Trophoblast cell (in vitro differentiated cells and primary cell): ENCODE measurements around the gene ZNF823.
A peak's percentile ranks its signal among the peaks of the same experiment; 100 is the strongest.

Source experiments
- DNase-seq, 2 donors: peaks; one replicate each; pipeline ENCODE4 v3.0.0-alpha.2; 2016
- H2AFZ ChIP-seq: 2 replicates; pipeline ENCODE4 v1.6.1; 2013; ENCODE audit warnings: low read length, moderate library complexity, mild to moderate bottlenecking; ENCODE audit not compliant: insufficient read depth, poor library complexity
- H2AK5ac ChIP-seq: 2 replicates; pipeline ENCODE4 v1.6.1; 2013; ENCODE audit warnings: mild to moderate bottlenecking, low read length
- H2BK120ac ChIP-seq: 2 replicates; pipeline ENCODE4 v1.6.1; 2013; ENCODE audit warnings: low read length, mild to moderate bottlenecking, moderate library complexity; ENCODE audit not compliant: insufficient read depth, poor library complexity
- H2BK12ac ChIP-seq: 2 replicates; pipeline ENCODE4 v1.6.1; 2013; ENCODE audit warnings: mild to moderate bottlenecking, low read length, moderate library complexity
- H2BK5ac ChIP-seq: 2 replicates; pipeline ENCODE4 v1.6.1; 2013; ENCODE audit warnings: low read length, low read depth, moderate library complexity, mild to moderate bottlenecking; ENCODE audit not compliant: poor library complexity
- H3K14ac ChIP-seq: 2 replicates; pipeline ENCODE4 v1.6.1; 2013; ENCODE audit warnings: mild to moderate bottlenecking, low read length
- H3K18ac ChIP-seq: 2 replicates; pipeline ENCODE4 v1.6.1; 2013; ENCODE audit warnings: mild to moderate bottlenecking, low read length
- H3K23ac ChIP-seq: 2 replicates; pipeline ENCODE4 v1.6.1; 2013; ENCODE audit warnings: low read length
- H3K27ac ChIP-seq: 2 replicates; pipeline ENCODE4 v1.5.1; 2013; ENCODE audit warnings: low read depth, mild to moderate bottlenecking, inconsistent platforms, low read length, moderate library complexity
- H3K27me3 ChIP-seq: 2 replicates; pipeline ENCODE4 v1.6.1; 2013; ENCODE audit warnings: inconsistent platforms, mild to moderate bottlenecking, low read length, moderate library complexity; ENCODE audit not compliant: insufficient read depth
- H3K36me3 ChIP-seq, 2 experiments: 1 replicate in 1 of 2; 2 replicates in 1 of 2; pipeline ENCODE4 v1.6.1; 2013; ENCODE audit warnings: low read length in 2 of 2, mild to moderate bottlenecking in 2 of 2, moderate library complexity in 1 of 2; ENCODE audit not compliant: insufficient read depth in 2 of 2, control insufficient read depth in 1 of 2
- H3K4ac ChIP-seq: 2 replicates; pipeline ENCODE4 v1.6.1; 2013; ENCODE audit warnings: low read depth, mild to moderate bottlenecking, low read length, moderate library complexity
- H3K4me1 ChIP-seq, 2 experiments: 1 replicate in 1 of 2; 2 replicates in 1 of 2; pipeline ENCODE4 v1.6.1; 2013; ENCODE audit warnings: low read length in 2 of 2, mild to moderate bottlenecking in 2 of 2, moderate library complexity in 1 of 2; ENCODE audit not compliant: insufficient read depth in 2 of 2, control insufficient read depth in 1 of 2
- H3K4me2 ChIP-seq: 2 replicates; pipeline ENCODE4 v1.6.1; 2013; ENCODE audit warnings: inconsistent platforms, mild to moderate bottlenecking, low read length, moderate library complexity
- H3K4me3 ChIP-seq: 2 replicates; pipeline ENCODE4 v1.5.1; 2013; ENCODE audit warnings: mild to moderate bottlenecking, low read depth, low read length, inconsistent platforms
- H3K79me1 ChIP-seq: one replicate; pipeline ENCODE4 v1.6.1; 2013; ENCODE audit warnings: low read length
- H3K79me2 ChIP-seq: 2 replicates; pipeline ENCODE4 v1.6.1; 2013; ENCODE audit warnings: low read length, mild to moderate bottlenecking; ENCODE audit not compliant: control insufficient read depth, insufficient read depth, poor library complexity
- H3K9ac ChIP-seq: 2 replicates; pipeline ENCODE4 v1.6.1; 2013; ENCODE audit warnings: mild to moderate bottlenecking, low read length
- H3K9me3 ChIP-seq: 2 replicates; pipeline ENCODE4 v1.6.1; 2013; ENCODE audit warnings: low read depth, mild to moderate bottlenecking, control low read depth, inconsistent platforms, low read length; ENCODE audit not compliant: insufficient read depth
- H4K12ac ChIP-seq: 2 replicates; pipeline ENCODE4 v1.6.1; 2013; ENCODE audit warnings: low read depth, mild to moderate bottlenecking, low read length, moderate library complexity
- H4K8ac ChIP-seq: 2 replicates; pipeline ENCODE4 v1.6.1; 2013; ENCODE audit warnings: low read depth, mild to moderate bottlenecking, low read length, moderate library complexity
- H4K91ac ChIP-seq: one replicate; pipeline ENCODE4 v1.6.1; 2013; ENCODE audit warnings: low read depth, mild to moderate bottlenecking, low read length, moderate library complexity
- WGBS: extraction: QIAGEN DNeasy Blood & Tissue Kit; methylation state at CpG from one replicate; pipeline ENCODE4 v1.1.7; 2013; ENCODE audit warnings: missing lambda C conversion rate; ENCODE audit not compliant: insufficient read length, insufficient coverage; ENCODE audit errors: extremely low coverage; 5-methylcytosine and 5-hydroxymethylcytosine counted together

ZNF823 gene

GRCh38 chr19:11763117-11763516 is 24.4 kb upstream of the ZNF823 start:
- H3K9ac ChIP-seq: no peak overlapping the region
- H3K9me3 ChIP-seq: peaks cover 2% of the 10 kb centered on the region
- no peak overlapping the region for H2AFZ ChIP-seq
- peaks cover 2 to 9% of the 10 kb centered on the region in 2 experiments for H3K4me1 ChIP-seq
- no peak overlapping the region for H3K27ac ChIP-seq
- no peak overlapping the region for H3K18ac ChIP-seq
- H2BK12ac ChIP-seq: no peak overlapping the region
- H3K27me3 ChIP-seq: no peaks in the 10 kb centered on the region
- H3K79me1 ChIP-seq: peaks cover 4% of the 10 kb centered on the region
- H4K91ac ChIP-seq: no peak overlapping the region
- no peak overlapping the region for H3K4me2 ChIP-seq
- H4K12ac ChIP-seq: no peak overlapping the region
- H2BK5ac ChIP-seq: no peak overlapping the region
- H3K79me2 ChIP-seq: peaks cover 4% of the 10 kb centered on the region
- H2BK120ac ChIP-seq: no peak overlapping the region
- H3K4ac ChIP-seq: no peak overlapping the region
- no peaks in the 10 kb centered on the region for H3K36me3 ChIP-seq
- H2AK5ac ChIP-seq: no peak overlapping the region
- no peak for DNase-seq
- H3K23ac ChIP-seq: no peak overlapping the region
- H3K4me3 ChIP-seq: no peak overlapping the region
- H3K14ac ChIP-seq: no peak overlapping the region
- H4K8ac ChIP-seq: no peak overlapping the region
- WGBS: no CpG with 5 or more reads among the region's 3 CpGs

- H3K27me3 ChIP-seq: no peaks in the 10 kb centered on the region
- H3K4me2 ChIP-seq: no peak overlapping the region
- no CpG with 5 or more reads among the region's 7 CpGs for WGBS
Measured at GRCh38 chr19:11759805-11760204, 21.1 kb upstream of the ZNF823 start.

GRCh38 chr19:11756965-11757364 is 18.2 kb upstream of the ZNF823 start:
- Histone ChIP-seq H3K23ac (no peak overlapping the region), H2AK5ac (no peak overlapping the region), H3K79me2 (no peaks in the 10 kb centered on the region), H3K14ac (no peak overlapping the region), H4K8ac (no peak overlapping the region), H3K27ac (no peak overlapping the region), H3K36me3 (no peaks in the 10 kb centered on the region), H3K4me3 (no peak overlapping the region), H3K4me1 (no peaks in the 10 kb centered on the region), H3K9ac (no peak overlapping the region), H2AFZ (no peak overlapping the region), H3K27me3 (no peaks in the 10 kb centered on the region), H2BK12ac (no peak overlapping the region), H2BK5ac (no peak overlapping the region), H3K4me2 (no peak overlapping the region), H4K12ac (no peak overlapping the region), H3K9me3 (peaks cover 2% of the 10 kb centered on the region), H2BK120ac (no peak overlapping the region), H3K18ac (no peak overlapping the region), H3K4ac (no peak overlapping the region), H4K91ac (no peak overlapping the region), H3K79me1 (no peaks in the 10 kb centered on the region)
- no CpG with 5 or more reads among the region's 1 CpG for WGBS
- DNase-seq: no peak

More at GRCh38 chr19:11759805-11760204, 21.1 kb upstream of the ZNF823 start:
- Histone ChIP-seq H3K4ac (no peak overlapping the region), H3K4me3 (no peak overlapping the region), H3K9me3 (peaks cover 2% of the 10 kb centered on the region), H3K23ac (no peak overlapping the region), H3K27ac (no peak overlapping the region), H2BK5ac (no peak overlapping the region), H3K18ac (no peak overlapping the region), H4K8ac (no peak overlapping the region), H2BK120ac (no peak overlapping the region), H3K4me1 (no peaks in the 10 kb centered on the region), H3K79me2 (no peaks in the 10 kb centered on the region), H3K36me3 (no peaks in the 10 kb centered on the region), H4K91ac (no peak overlapping the region), H2AFZ (no peak overlapping the region), H3K14ac (no peak overlapping the region), H2AK5ac (no peak overlapping the region), H3K79me1 (no peaks in the 10 kb centered on the region), H2BK12ac (no peak overlapping the region), H3K9ac (no peak overlapping the region), H4K12ac (no peak overlapping the region)
- no peak for DNase-seq

- Histone ChIP-seq H3K4me1 (no peaks in the 10 kb centered on the region), H3K4ac (no peak overlapping the region), H4K8ac (no peak overlapping the region), H3K79me2 (no peaks in the 10 kb centered on the region), H3K27ac (no peak overlapping the region), H4K91ac (no peak overlapping the region), H2BK120ac (no peak overlapping the region), H3K18ac (no peak overlapping the region), H2AK5ac (no peak overlapping the region), H3K27me3 (no peaks in the 10 kb centered on the region), H3K9me3 (no peaks in the 10 kb centered on the region), H2BK5ac (no peak overlapping the region), H2BK12ac (no peak overlapping the region), H2AFZ (no peak overlapping the region), H3K4me3 (no peak overlapping the region), H3K4me2 (no peak overlapping the region), H3K23ac (no peak overlapping the region), H3K36me3 (no peaks in the 10 kb centered on the region), H3K9ac (no peak overlapping the region), H3K14ac (no peak overlapping the region), H4K12ac (no peak overlapping the region), H3K79me1 (no peaks in the 10 kb centered on the region)
- WGBS: no CpG with 5 or more reads among the region's 4 CpGs
- peak; percentile 69 to 96 for DNase-seq
Measured at GRCh38 chr19:11754663-11755062, 15.9 kb upstream of the ZNF823 start.
